ENCODE data around the gene TMEM69. TPM values are rescaled to one million over a fixed set of nuclear protein-coding genes. Genes with fewer than 3 reads are reported as not detected.

Gene TMEM69
- total and polyA plus RNA-seq, 2 donors (not counting 3 experiments of a cell fraction or from before 2014, with no cell fraction given), result 25.6 to 56.2 TPM

DNA sequence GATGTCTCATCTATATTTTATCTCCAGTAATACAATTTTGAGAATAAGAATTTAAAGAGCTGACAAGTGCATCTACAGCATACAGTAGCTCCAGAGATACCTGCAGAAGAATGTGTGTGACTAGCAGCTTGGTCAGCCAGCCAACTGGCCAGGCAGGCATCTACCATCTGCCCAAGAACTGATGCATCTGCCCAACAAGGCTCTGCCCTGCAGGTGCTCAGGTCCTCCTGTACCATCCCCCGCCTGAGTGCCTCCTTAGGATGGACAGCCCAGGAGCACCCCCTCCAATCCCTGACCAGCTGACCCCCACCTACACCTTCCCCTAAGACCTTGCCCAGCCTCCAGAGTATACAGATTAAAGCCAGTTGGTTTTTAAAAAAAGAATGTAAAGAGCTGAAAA lies 30.3 kb downstream of the TMEM69 start:
- Histone ChIP-seq H3K4me3 (replicated peaks in 1 of 3; ENCODE audit: insufficient read depth in 1 of 3, low read depth in 1 of 3, low read length in 3 of 3) (no peak overlapping the region), H3K9me3 (replicated peaks; ENCODE audit: control insufficient read depth, insufficient read depth, low read length) (no peaks in the 10 kb centered on the region), H2AFZ (ENCODE audit: low read depth, low read length) (no peak overlapping the region), H3K9ac (replicated peaks; ENCODE audit: extremely low read depth, insufficient read depth, low read length) (no peak overlapping the region), H3K9me1 (replicated peaks; ENCODE audit: control insufficient read depth, extremely low read depth, insufficient read depth, low read length) (no peaks in the 10 kb centered on the region), H4K20me1 (replicated peaks; ENCODE audit: control insufficient read depth, extremely low read depth, insufficient read depth, low read length) (no peaks in the 10 kb centered on the region), H3K79me2 (ENCODE audit: control insufficient read depth, insufficient read depth, low read length) (no peaks in the 10 kb centered on the region), H3K36me3 (ENCODE audit: control insufficient read depth in 2 of 2, extremely low read depth in 1 of 2, insufficient read depth in 2 of 2, low read length in 2 of 2) (peaks cover 0 to 2% of the 10 kb centered on the region in 2 experiments), H3K4me2 (ENCODE audit: insufficient read depth, low read length) (no peak overlapping the region), H3K27ac (ENCODE audit: insufficient read depth, low read depth, low read length) (no peak overlapping the region), H3K4me1 (ENCODE audit: control insufficient read depth, extremely low read depth, insufficient read depth, low read length) (no peaks in the 10 kb centered on the region), H3K27me3 (ENCODE audit: control insufficient read depth in 2 of 2, insufficient read depth in 2 of 2, low read length in 2 of 2) (no peaks in the 10 kb centered on the region)
- BruUV-seq (replicated peaks), result no TSS peak
- ChIA-PET POLR2A (no interaction called here), CTCF (interaction anchor here (0.9 kb wide), 1 partner anchor 11 kb away, joined by 4 read pairs; no protein-coding TSS in a partner anchor)
- no peak for DNase-seq (ENCODE audit: low read depth, low spot score)
- intact Hi-C loops (cut with micrococcal nuclease) (no loop called here), dilution Hi-C loops (cut with MboI; ENCODE audit: extremely low pct_ligation_motif_present, low sequenced_read_pairs) (no loop called here)
- FAIRE-seq, result no peak
- TF ChIP-seq JUN (IDR thresholded peaks at IDR 0.05; ENCODE audit: borderline replicate concordance, insufficient read depth, insufficient read length, low read depth) (no peak), FOS (IDR thresholded peaks at IDR 0.05; ENCODE audit: borderline replicate concordance, insufficient read depth, low read length) (no peak), GATA2 (IDR thresholded peaks at IDR 0.05; ENCODE audit: insufficient read depth, insufficient read length, low read depth, low read length) (no peak), POLR2AphosphoS5 (IDR thresholded peaks at IDR 0.05; ENCODE audit: insufficient read depth, low read depth, low read length) (no peak), POLR2A (IDR thresholded peaks at IDR 0.05; ENCODE audit: low read depth, low read length) (no peak), MYC (IDR thresholded peaks at IDR 0.05; ENCODE audit: low read depth, low read length) (no peak), EZH2 (IDR thresholded peaks at IDR 0.05; ENCODE audit: borderline replicate concordance, low read depth, low read length, severe bottlenecking) (no peak)
- TF ChIP-seq, protein P1, sequence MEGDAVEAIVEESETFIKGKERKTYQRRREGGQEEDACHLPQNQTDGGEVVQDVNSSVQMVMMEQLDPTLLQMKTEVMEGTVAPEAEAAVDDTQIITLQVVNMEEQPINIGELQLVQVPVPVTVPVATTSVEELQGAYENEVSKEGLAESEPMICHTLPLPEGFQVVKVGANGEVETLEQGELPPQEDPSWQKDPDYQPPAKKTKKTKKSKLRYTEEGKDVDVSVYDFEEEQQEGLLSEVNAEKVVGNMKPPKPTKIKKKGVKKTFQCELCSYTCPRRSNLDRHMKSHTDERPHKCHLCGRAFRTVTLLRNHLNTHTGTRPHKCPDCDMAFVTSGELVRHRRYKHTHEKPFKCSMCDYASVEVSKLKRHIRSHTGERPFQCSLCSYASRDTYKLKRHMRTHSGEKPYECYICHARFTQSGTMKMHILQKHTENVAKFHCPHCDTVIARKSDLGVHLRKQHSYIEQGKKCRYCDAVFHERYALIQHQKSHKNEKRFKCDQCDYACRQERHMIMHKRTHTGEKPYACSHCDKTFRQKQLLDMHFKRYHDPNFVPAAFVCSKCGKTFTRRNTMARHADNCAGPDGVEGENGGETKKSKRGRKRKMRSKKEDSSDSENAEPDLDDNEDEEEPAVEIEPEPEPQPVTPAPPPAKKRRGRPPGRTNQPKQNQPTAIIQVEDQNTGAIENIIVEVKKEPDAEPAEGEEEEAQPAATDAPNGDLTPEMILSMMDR (IDR thresholded peaks at IDR 0.05; ENCODE audit: extremely low read depth in 1 of 2, insufficient read depth in 1 of 2, low read depth in 1 of 2, low read length in 2 of 2), result no peak
- TF ChIP-seq, protein P2, sequence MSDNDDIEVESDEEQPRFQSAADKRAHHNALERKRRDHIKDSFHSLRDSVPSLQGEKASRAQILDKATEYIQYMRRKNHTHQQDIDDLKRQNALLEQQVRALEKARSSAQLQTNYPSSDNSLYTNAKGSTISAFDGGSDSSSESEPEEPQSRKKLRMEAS (IDR thresholded peaks at IDR 0.05; ENCODE audit: insufficient read depth, insufficient read length), result no peak

Data from endothelial cell of umbilical vein (primary cell).